Tibial nerve (tissue), 4 donors: Measurements from ENCODE around the gene PHACTR1.

ENCODE experiments used
- CTCF ChIP-seq, 5 experiments: fragments of 200-600 bp in 3 of 5; fragments of 450-650 bp in 2 of 5; sonication (generic) in 3 of 5; IDR thresholded peaks; one replicate each; pipeline ENCODE4 v1.5.1; 2016 to 2019; ENCODE audit warnings: antibody characterized with exemption in 5 of 5, mild to moderate bottlenecking in 3 of 5, moderate library complexity in 2 of 5
- EP300 ChIP-seq, 2 donors: sonication (generic); formaldehyde crosslinking; IDR thresholded peaks; one replicate each; pipeline ENCODE4 v1.6.1; 2017; ENCODE audit warnings: antibody characterized with exemption in 2 of 2, mild to moderate bottlenecking in 1 of 2
- POLR2A ChIP-seq, 2 donors: fragments of 450-650 bp; IDR thresholded peaks; one replicate each; pipeline ENCODE4 v1.6.1; 2017; ENCODE audit warnings: antibody characterized with exemption in 2 of 2, mild to moderate bottlenecking in 2 of 2, moderate library complexity in 2 of 2

- TF ChIP-seq CTCF (IDR thresholded peaks at IDR 0.05) (no peak), EP300 (IDR thresholded peaks at IDR 0.05) (no peak), POLR2A (IDR thresholded peaks at IDR 0.05) (no peak)
These were observed 115.7 kb downstream of the PHACTR1 start for GRCh38 chr6:12832226-12832735.
